Ovary (tissue), 9 donors: ENCODE measurements around the gene MYH8. TPM values are rescaled to one million over a fixed set of nuclear protein-coding genes. Genes with fewer than 3 reads are reported as not detected.

ENCODE experiments used
- DNase-seq, 5 donors: peaks; one replicate each; pipeline ENCODE4 v3.0.0-alpha.2; 2019 to 2020
- H3K27ac ChIP-seq, 2 donors: fragments of 200-600 bp; one replicate each; pipeline versions ENCODE4 v1.5.1 to v1.8.0; 2019 to 2022
- H3K27me3 ChIP-seq: fragments of 200-600 bp; one replicate; pipeline ENCODE4 v1.8.0; 2022
- H3K36me3 ChIP-seq: fragments of 200-600 bp; sonication (generic); one replicate; pipeline ENCODE4 v1.5.1; 2019
- H3K4me1 ChIP-seq: one replicate; pipeline ENCODE4 v1.8.1; 2013; ENCODE audit warnings: mild to moderate bottlenecking, moderate library complexity; ENCODE audit not compliant: insufficient read depth
- H3K4me3 ChIP-seq: fragments of 200-600 bp; sonication (generic); one replicate; pipeline ENCODE4 v1.5.1; 2017
- H3K9me3 ChIP-seq, 2 donors: fragments of 200-600 bp in 1 of 2; sonication (generic) in 1 of 2; one replicate each; pipeline versions ENCODE4 v1.5.1 to v1.8.1; 2013 to 2019; ENCODE audit warnings: mild to moderate bottlenecking in 1 of 2, moderate library complexity in 1 of 2
- EP300 ChIP-seq: sonication (generic); formaldehyde crosslinking; IDR thresholded peaks from one replicate; pipeline ENCODE4 v1.6.1; 2017; ENCODE audit warnings: antibody characterized with exemption
- POLR2A ChIP-seq: fragments of 450-650 bp; IDR thresholded peaks from one replicate; pipeline ENCODE4 v1.6.1; 2017; ENCODE audit warnings: antibody characterized with exemption, mild to moderate bottlenecking, moderate library complexity
- WGBS, 3 donors: extraction: QIAGEN DNeasy Blood & Tissue Kit in 1 of 3; methylation state at CpG; one replicate each; pipeline versions ENCODE4 v1.1.5 to v1.1.7; 2013 to 2017; 5-methylcytosine and 5-hydroxymethylcytosine counted together
- intact Hi-C, 4 donors: fragments of 100-400 bp; cut with DNase I; formaldehyde crosslinking; loops; one replicate each; pipeline versions ENCODE4 v1.11.0 to v1.15.1; 2022 to 2023
- polyA plus RNA-seq, 2 donors: library from polyadenylated mRNA; stranded (reverse); fragments of 200-250 nt in 1 of 2; fragments of 350-450 nt in 1 of 2; fragmentation: Illumina TruSeq in 1 of 2; extraction: RNeasy Lipid Tissue Mini Kit (QIAGEN cat#74804) in 1 of 2; gene quantifications; one replicate each; pipeline ENCODE4 v1.2.3, GENCODE V29; 2013 to 2014
- total RNA-seq, 7 donors: library from RNA; depleted of rRNA in 2 of 7; stranded (reverse); fragments of >200 nt in 2 of 7; fragmentation: NEBNext Ultra II Directional in 3 of 7; extraction: Animal tissue kit (Norgen Biotek cat#: 25700) in 3 of 7; gene quantifications; one replicate each; pipeline versions ENCODE4 v1.1.0 to v1.2.4, GENCODE V29; 2016 to 2023
- TF ChIP-seq, protein P1 (sequence below), 3 donors: fragments of 450-650 bp in 2 of 3; fragments of 200-600 bp in 1 of 3; IDR thresholded peaks; one replicate each; pipeline versions ENCODE4 v1.5.1 to v1.8.0; 2016 to 2022; ENCODE audit warnings: antibody characterized with exemption in 3 of 3, mild to moderate bottlenecking in 1 of 3
- donor health status: DM: no; HTN: no; CAD: no; lungs with moderate emphysema.
- donor health status: DM: no; HTN: no; CAD: no.
- donor health status: Bipolar disorder and iron deficiency.
- donor health status: DM: yes; HTN: yes; CAD: no.
- donor health status: DM: no; HTN: no; CAD: no.
- donor health status: DM: yes; HTN: yes; CAD: no.

Gene MYH8
- total and polyA plus RNA-seq, 9 donors, result not detected

DNA sequence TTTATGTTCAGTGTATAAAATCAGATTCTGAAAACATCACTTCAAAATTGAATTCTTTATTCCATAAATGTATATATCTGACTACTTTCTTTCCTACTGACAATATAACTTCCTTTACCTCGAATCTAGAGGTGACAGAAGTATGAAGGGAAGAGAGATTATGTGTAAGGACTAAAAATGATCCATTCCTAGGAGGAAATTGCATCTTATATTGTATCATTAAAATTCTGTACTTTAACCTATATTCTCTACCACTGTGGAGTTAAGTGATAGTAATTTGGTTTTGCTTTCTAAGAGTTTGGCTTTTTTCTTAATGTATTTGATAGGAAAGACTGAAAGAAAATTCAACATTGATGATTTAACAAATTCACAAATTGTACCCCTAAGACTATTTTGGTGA lies 36.2 kb upstream of the MYH8 start:
- 51 to 55% (median 53%) methylated on average over 1 of the region's 1 CpG for WGBS, 3 donors
- Histone ChIP-seq H3K27me3 (no peaks in the 10 kb centered on the region), H3K9me3 (no peaks in the 10 kb centered on the region), H3K4me1 (no peaks in the 10 kb centered on the region), H3K4me3 (no peak overlapping the region), H3K27ac (no peak overlapping the region), H3K36me3 (no peaks in the 10 kb centered on the region)
- intact Hi-C loops, result no loop called here
- DNase-seq, result no peak
- TF ChIP-seq EP300 (no peak), POLR2A (no peak)
- TF ChIP-seq, protein P1, sequence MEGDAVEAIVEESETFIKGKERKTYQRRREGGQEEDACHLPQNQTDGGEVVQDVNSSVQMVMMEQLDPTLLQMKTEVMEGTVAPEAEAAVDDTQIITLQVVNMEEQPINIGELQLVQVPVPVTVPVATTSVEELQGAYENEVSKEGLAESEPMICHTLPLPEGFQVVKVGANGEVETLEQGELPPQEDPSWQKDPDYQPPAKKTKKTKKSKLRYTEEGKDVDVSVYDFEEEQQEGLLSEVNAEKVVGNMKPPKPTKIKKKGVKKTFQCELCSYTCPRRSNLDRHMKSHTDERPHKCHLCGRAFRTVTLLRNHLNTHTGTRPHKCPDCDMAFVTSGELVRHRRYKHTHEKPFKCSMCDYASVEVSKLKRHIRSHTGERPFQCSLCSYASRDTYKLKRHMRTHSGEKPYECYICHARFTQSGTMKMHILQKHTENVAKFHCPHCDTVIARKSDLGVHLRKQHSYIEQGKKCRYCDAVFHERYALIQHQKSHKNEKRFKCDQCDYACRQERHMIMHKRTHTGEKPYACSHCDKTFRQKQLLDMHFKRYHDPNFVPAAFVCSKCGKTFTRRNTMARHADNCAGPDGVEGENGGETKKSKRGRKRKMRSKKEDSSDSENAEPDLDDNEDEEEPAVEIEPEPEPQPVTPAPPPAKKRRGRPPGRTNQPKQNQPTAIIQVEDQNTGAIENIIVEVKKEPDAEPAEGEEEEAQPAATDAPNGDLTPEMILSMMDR (IDR thresholded peaks at IDR 0.05), result no peak

DNA sequence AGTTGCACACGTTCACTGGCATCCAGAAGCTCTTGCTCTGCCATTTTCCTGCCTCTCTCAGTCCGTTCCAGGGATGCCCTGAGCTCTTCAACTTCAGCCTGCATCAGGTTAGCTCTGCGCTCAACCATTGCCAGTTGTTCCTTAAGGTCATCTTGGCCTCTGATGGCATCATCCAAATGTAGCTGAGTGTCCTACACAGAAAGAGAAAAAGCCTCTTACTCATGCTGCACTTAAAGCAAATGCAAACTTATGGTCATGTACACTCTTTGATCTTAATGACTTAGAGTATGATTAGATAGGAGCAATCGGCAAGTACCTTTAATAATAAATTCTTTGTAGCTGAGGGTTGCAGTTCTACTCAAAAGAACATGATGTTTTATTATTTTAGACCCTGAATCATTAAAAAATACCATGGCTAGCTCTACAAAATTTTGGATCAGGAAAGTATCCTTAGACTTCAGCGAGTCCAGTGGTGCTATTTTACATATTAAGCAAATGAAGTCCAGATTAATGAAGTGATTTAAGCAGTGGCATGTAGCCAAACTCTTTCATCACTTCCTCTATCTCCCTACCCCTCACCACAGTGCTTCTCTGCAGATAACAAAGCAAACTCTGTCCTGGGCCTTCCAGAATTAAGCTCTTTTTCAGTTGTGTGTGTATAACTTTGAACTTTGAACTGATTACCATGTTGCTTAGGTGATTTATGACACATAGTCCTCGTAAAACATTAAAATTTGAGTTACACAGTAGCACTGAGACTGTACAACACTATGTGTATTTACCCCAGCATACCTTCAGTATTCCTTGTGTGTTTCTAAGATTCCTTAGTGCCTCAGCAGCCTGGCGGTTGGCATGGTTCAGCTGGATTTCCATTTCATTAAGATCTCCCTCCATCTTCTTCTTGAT lies 25.5 kb upstream of the MYH8 start:
- WGBS, 3 donors, result 63 to 67% (median 67%) methylated on average over 7 of the region's 7 CpGs
- intact Hi-C loops, result no loop called here
- no peak for TF ChIP-seq EP300
- TF ChIP-seq, protein P1 (IDR thresholded peaks at IDR 0.05), result no peak
- TF ChIP-seq POLR2A, result no peak
- no peak overlapping the region for H3K27ac ChIP-seq
- H3K4me1 ChIP-seq, result no peaks in the 10 kb centered on the region
- no peak for DNase-seq
- no peaks in the 10 kb centered on the region for H3K9me3 ChIP-seq
- no peaks in the 10 kb centered on the region for H3K27me3 ChIP-seq
- H3K4me3 ChIP-seq, result no peak overlapping the region
- H3K36me3 ChIP-seq, result no peaks in the 10 kb centered on the region

DNA sequence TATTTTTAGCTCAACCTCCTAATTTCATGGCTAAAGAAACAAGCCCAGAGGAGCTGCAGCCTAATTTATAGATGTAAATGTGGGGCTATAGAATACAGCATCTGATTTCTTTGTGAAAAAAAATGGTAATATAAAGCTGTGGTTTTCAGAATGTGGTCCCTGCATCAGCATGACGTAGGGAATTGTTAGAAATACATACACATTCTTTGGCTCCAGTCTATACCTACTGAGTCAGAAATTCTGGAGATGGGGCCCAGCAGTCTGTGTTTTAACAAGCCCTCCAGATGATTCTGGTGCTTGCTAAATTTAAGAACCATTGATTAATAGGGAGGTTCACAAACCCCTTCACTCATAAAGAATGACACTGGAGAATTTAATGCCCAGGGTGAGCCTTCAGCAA lies 18.1 kb upstream of the MYH8 start:
- Histone ChIP-seq H3K27me3 (no peaks in the 10 kb centered on the region), H3K27ac (no peak overlapping the region), H3K9me3 (peaks cover 0 to 4% of the 10 kb centered on the region in 2 donors), H3K36me3 (no peaks in the 10 kb centered on the region), H3K4me1 (no peaks in the 10 kb centered on the region), H3K4me3 (no peak overlapping the region)
- TF ChIP-seq, protein P1 (IDR thresholded peaks at IDR 0.05), result no peak
- TF ChIP-seq EP300 (no peak), POLR2A (no peak)
- intact Hi-C loops, result no loop called here
- no peak for DNase-seq
- 61 to 81% (median 77%) methylated on average over 1 of the region's 1 CpG for WGBS, 3 donors

DNA sequence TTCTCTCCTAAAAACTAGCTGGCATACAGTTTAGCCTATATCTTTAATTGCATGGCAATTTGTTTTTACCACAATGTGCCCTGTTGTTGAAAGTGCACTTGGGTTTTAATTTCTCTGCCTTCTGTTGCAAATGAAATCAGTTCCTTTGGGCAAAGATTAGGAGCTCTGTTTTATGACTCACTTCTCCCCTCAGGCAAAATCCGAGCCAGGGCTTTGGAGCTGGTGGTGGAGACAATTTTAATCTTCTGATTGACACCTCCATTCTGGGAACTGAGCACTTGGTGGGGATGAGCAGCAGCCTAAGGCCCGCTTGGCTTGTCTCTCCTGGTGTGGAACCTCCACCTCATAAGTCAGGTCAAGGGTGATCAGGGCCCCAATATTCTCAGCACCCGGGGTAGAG lies 13.3 kb upstream of the MYH8 start:
- no peak for TF ChIP-seq EP300
- TF ChIP-seq, protein P1 (IDR thresholded peaks at IDR 0.05), result no peak
- no peak for TF ChIP-seq POLR2A
- Histone ChIP-seq H3K27ac (no peak overlapping the region), H3K4me1 (no peaks in the 10 kb centered on the region), H3K9me3 (peaks cover 2 to 4% of the 10 kb centered on the region in 2 donors), H3K4me3 (no peak overlapping the region), H3K27me3 (no peaks in the 10 kb centered on the region), H3K36me3 (no peaks in the 10 kb centered on the region)
- intact Hi-C loops, result no loop called here
- no peak for DNase-seq
- WGBS, 3 donors, result 66 to 86% (median 72%) methylated on average over 3 of the region's 3 CpGs
